PC-3 (cell line): ENCODE results near the gene MACROD2. TPM values are rescaled to one million over a fixed set of nuclear protein-coding genes. Genes with fewer than 3 reads are reported as not detected.

Experiments used
- ATAC-seq: fragments of 200-7000 bp; cut with Tn5 transposase; 2 replicates; pipeline ENCODE4 v1.9.1; 2020; ENCODE audit warnings: mild to moderate bottlenecking, moderate library complexity
- BruUV-seq: library from RNA; stranded (reverse); fragments of 400-500 nt; replicated peaks from 2 replicates; lab custom pipeline; 2021; lab: Mats Ljungman, UMichigan
- CTCF ChIA-PET: fragments of 300-600 bp; sonication (Branson Sonifier 250); formaldehyde crosslinking; loops from one replicate; lab custom pipeline; 2022; ENCODE audit warnings: antibody characterized with exemption; lab: Charles Lee
- POLR2A ChIA-PET: fragments of 300-600 bp; sonication (Branson Sonifier 250); formaldehyde crosslinking; loops from one replicate; lab custom pipeline; 2022; ENCODE audit warnings: antibody characterized with exemption; ENCODE audit not compliant: unreplicated experiment; lab: Charles Lee
- DNase-seq: peaks from one replicate; pipeline ENCODE4 v3.0.0-alpha.2; 2015
- H2AFZ ChIP-seq: fragments of 300-600 bp; sonication (generic); 2 replicates; pipeline ENCODE4 v1.6.0; 2016; ENCODE audit warnings: antibody characterized with exemption, low read length
- H3F3A ChIP-seq: fragments of 300-600 bp; sonication (generic); one replicate; pipeline ENCODE4 v1.6.0; 2017; ENCODE audit warnings: antibody characterized with exemption, low read length, control low read depth, mild to moderate bottlenecking; ENCODE audit not compliant: unreplicated experiment
- H3K27ac ChIP-seq: fragments of 300-600 bp; sonication (generic); 2 replicates; pipeline ENCODE4 v1.5.1; 2016; ENCODE audit warnings: mild to moderate bottlenecking, low read length
- H3K27me3 ChIP-seq: fragments of 300-600 bp; sonication (generic); 2 replicates; pipeline ENCODE4 v1.6.1; 2016; ENCODE audit warnings: low read length, mixed read lengths
- H3K36me3 ChIP-seq: fragments of 300-600 bp; sonication (generic); 2 replicates; pipeline ENCODE4 v1.6.1; 2016; ENCODE audit warnings: low read depth, mixed run types, low read length, mixed read lengths
- H3K4me1 ChIP-seq: fragments of 300-600 bp; sonication (generic); 2 replicates; pipeline ENCODE4 v1.5.1; 2016; ENCODE audit warnings: low read length; ENCODE audit not compliant: insufficient read depth
- H3K4me2 ChIP-seq: fragments of 300-600 bp; sonication (generic); 2 replicates; pipeline ENCODE4 v1.6.0; 2016; ENCODE audit warnings: low read length
- H3K4me3 ChIP-seq: fragments of 300-600 bp; sonication (generic); 2 replicates; pipeline ENCODE4 v1.5.1; 2016; ENCODE audit warnings: mild to moderate bottlenecking, low read length, mixed read lengths
- H3K79me2 ChIP-seq: fragments of 300-600 bp; sonication (generic); 2 replicates; pipeline ENCODE4 v1.6.1; 2017; ENCODE audit warnings: low read length, mixed read lengths
- H3K9ac ChIP-seq: fragments of 300-600 bp; sonication (generic); 2 replicates; pipeline ENCODE4 v1.6.0; 2016; ENCODE audit warnings: mild to moderate bottlenecking, low read length
- H3K9me2 ChIP-seq: fragments of 300-600 bp; sonication (generic); replicated peaks from 2 replicates; pipeline ENCODE4 v1.6.1; 2016; ENCODE audit warnings: mixed run types, low read length, mixed read lengths
- H3K9me3 ChIP-seq: fragments of 300-600 bp; sonication (generic); 2 replicates; pipeline ENCODE4 v1.6.1; 2016; ENCODE audit warnings: low read length, mixed read lengths
- H4K20me1 ChIP-seq: fragments of 300-600 bp; sonication (generic); 2 replicates; pipeline ENCODE4 v1.6.1; 2016; ENCODE audit warnings: low read length, mixed read lengths
- EZH2 ChIP-seq: fragments of 300-600 bp; sonication (generic); IDR thresholded peaks from one replicate; pipeline ENCODE4 v1.6.1; 2017; ENCODE audit warnings: antibody characterized with exemption, mild to moderate bottlenecking, low read length; ENCODE audit not compliant: unreplicated experiment
- EZH2phosphoT487 ChIP-seq: fragments of 300-600 bp; sonication (generic); IDR thresholded peaks from 2 replicates; pipeline ENCODE4 v1.6.1; 2018; ENCODE audit warnings: mild to moderate bottlenecking, antibody characterized with exemption, low read length, borderline replicate concordance
- intact Hi-C: fragments of 100-400 bp; cut with micrococcal nuclease; formaldehyde crosslinking; loops from 2 replicates; pipeline ENCODE4 v1.9.0; 2023
- total RNA-seq: library from RNA; depleted of rRNA; stranded (reverse); fragments of >200 nt; gene quantifications from 2 replicates; pipeline ENCODE4 v1.2.3, GENCODE V29; 2014
- TF ChIP-seq, protein P1 (sequence below): fragments of 300-600 bp; sonication (generic); conservative IDR thresholded peaks from 2 replicates; pipeline ENCODE4 v1.5.1; 2017; ENCODE audit warnings: antibody characterized with exemption, low read depth, mild to moderate bottlenecking, low read length

MACROD2 gene
- total RNA-seq, 1 experiment from 2014 or later, result 3.1 TPM

DNA sequence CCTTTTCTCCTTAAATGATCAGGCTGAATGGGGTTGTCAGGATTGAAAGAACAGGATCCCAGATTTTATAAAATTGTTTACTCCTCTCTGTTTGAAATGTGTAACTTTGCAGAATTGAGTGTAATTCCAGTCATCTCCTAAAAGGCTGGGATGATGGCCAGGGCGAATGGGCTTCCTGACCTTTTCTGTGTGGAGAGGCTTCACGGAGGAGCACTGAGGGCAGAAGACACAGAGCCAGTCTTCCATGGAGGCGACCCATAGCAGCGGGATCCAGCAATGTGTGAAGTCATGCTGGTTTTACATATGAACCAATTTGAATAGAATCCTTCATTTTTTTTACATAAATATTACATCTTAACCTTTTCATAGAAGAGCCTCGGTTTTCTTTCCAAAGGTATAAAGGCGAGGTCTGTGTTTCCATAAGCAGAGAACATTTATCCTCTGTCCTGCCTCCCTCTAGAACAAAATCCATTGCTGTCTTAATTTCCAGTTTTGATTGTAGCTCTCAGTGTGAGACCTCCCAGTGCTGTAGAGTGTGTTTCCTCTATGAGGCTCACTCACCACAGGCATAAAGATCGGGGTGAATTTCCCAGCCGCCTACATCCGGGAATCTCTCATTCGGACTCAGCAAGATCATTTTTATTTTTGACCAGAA is 711.8 kb downstream of the MACROD2 start:
- H3K4me2 ChIP-seq, result no peak overlapping the region
- TF ChIP-seq EZH2phosphoT487, result no peak
- no peak for TF ChIP-seq EZH2
- TF ChIP-seq, protein P1, sequence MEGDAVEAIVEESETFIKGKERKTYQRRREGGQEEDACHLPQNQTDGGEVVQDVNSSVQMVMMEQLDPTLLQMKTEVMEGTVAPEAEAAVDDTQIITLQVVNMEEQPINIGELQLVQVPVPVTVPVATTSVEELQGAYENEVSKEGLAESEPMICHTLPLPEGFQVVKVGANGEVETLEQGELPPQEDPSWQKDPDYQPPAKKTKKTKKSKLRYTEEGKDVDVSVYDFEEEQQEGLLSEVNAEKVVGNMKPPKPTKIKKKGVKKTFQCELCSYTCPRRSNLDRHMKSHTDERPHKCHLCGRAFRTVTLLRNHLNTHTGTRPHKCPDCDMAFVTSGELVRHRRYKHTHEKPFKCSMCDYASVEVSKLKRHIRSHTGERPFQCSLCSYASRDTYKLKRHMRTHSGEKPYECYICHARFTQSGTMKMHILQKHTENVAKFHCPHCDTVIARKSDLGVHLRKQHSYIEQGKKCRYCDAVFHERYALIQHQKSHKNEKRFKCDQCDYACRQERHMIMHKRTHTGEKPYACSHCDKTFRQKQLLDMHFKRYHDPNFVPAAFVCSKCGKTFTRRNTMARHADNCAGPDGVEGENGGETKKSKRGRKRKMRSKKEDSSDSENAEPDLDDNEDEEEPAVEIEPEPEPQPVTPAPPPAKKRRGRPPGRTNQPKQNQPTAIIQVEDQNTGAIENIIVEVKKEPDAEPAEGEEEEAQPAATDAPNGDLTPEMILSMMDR, result no peak
- CTCF ChIA-PET, result interaction anchor here (2.1 kb wide), 1 partner anchor 370 kb away, joined by 12 read pairs; the partner anchor contains the start of gene FLRT3
- peaks cover 38% of the 10 kb centered on the region for H3K4me1 ChIP-seq
- H3K4me3 ChIP-seq, result no peak overlapping the region
- POLR2A ChIA-PET, result no interaction called here
- H3K9me3 ChIP-seq, result no peaks in the 10 kb centered on the region
- no peak overlapping the region for H2AFZ ChIP-seq
- DNase-seq, result no peak
- no peaks in the 10 kb centered on the region for H4K20me1 ChIP-seq
- ATAC-seq, result no peak
- no peaks in the 10 kb centered on the region for H3K79me2 ChIP-seq
- no peaks in the 10 kb centered on the region for H3F3A ChIP-seq
- H3K27ac ChIP-seq, result no peak overlapping the region
- intact Hi-C loops, result loop anchor here (10.0 kb wide), 1 partner anchor 138 kb away; no protein-coding TSS in a partner anchor
- BruUV-seq, result no TSS peak
- H3K36me3 ChIP-seq, result no peaks in the 10 kb centered on the region
- H3K27me3 ChIP-seq, result no peaks in the 10 kb centered on the region
- H3K9me2 ChIP-seq, result no peaks in the 10 kb centered on the region
- no peak overlapping the region for H3K9ac ChIP-seq

DNA sequence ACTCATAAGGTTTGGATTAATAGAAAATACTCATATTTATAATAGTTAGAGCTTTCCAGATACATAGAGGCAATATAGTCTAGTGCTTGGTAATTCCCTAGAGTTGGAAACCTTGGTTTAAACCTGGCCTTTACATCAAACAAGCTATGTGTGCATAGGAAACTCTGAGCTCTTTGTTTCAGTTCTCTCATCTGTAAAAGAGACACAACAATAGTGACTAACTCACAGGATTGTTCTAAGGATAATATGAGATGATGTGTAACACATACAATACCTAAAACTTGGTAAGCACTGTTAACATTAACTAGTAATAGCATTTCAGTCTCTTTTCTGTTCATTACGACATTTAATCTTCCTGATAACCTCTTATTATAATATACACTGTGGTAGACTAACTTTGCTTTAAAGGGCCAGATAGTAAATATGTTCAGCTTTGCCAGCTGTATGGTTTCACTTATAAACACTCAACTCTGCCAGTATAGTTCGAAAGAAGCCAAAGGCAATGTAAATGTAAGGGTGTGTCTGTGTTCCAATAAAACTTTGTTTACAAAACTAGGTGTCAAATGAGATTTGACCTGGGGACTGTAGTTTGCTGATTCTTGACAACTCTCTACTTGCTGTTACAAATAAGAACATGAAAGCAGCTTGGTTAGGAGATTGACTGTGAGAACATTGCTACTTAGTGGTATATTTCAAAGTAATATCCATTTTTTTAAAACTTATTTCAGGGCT is 712.7 kb downstream of the MACROD2 start:
- TF ChIP-seq EZH2phosphoT487 (no peak), EZH2 (no peak)
- TF ChIP-seq, protein P1, result no peak
- Histone ChIP-seq H3K9ac (no peak overlapping the region), H3K4me2 (no peak overlapping the region), H3K4me1 (peaks cover 47% of the 10 kb centered on the region), H3K27me3 (no peaks in the 10 kb centered on the region), H3F3A (no peaks in the 10 kb centered on the region), H2AFZ (no peak overlapping the region), H4K20me1 (no peaks in the 10 kb centered on the region), H3K4me3 (no peak overlapping the region), H3K9me3 (no peaks in the 10 kb centered on the region), H3K27ac (no peak overlapping the region; the same call in 1 of the 2 replicates), H3K36me3 (no peaks in the 10 kb centered on the region), H3K9me2 (no peaks in the 10 kb centered on the region), H3K79me2 (no peaks in the 10 kb centered on the region)
- BruUV-seq, result no TSS peak
- intact Hi-C loops, result loop anchor here (2.0 to 10.0 kb wide), 2 partner anchors 137 to 371 kb away; partner anchors contain the start of gene FLRT3
- DNase-seq, result no peak
- ChIA-PET CTCF (interaction anchor here (2.1 kb wide), 1 partner anchor 371 kb away, joined by 12 read pairs; the partner anchor contains the start of gene FLRT3), POLR2A (no interaction called here)
- ATAC-seq, result no peak
